GM12892 (cell line): ENCODE data around the gene NR2F6.

Source experiments
- POLR2A ChIP-seq: IDR thresholded peaks from 2 replicates; pipeline ENCODE4 v1.6.1; 2011; ENCODE audit warnings: low read depth, low read length, control low read depth
- POLR2AphosphoS5 ChIP-seq: IDR thresholded peaks from 2 replicates; pipeline ENCODE4 v1.6.1; 2011; ENCODE audit warnings: low read depth, low read length, control low read depth

DNA sequence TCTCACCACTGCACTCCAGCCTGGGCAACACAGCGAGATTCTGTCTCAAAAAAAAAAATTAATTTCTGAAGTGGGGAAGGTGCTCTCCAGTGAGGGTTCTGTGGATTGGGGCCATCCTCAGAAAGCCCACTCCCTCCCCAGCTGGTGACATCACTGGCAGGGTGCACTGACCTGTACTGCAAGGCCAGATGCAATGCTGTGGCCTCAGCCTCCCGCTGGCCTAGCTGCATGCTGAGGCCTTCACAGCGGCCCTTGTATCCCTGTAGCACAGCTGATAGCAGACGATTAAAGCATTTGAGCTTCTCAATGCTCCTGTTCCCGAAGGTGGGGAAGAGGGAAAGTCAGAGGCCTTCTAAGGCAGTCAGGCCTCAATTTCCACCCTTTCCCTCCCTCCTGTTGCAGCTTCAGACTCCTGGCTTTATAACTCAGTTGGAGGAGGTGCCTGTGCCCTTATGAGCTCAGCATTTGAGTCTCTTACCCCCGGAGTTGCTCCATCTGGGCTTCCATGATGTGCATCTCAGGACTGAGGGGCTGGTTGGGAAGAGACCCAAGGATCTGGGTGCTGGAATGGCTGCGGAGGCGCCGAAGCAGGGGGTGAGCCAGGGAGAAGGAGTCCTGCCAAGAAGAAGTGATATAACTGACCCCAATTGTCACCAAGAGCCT, 13.5 kb upstream of the NR2F6 start:
- TF ChIP-seq POLR2AphosphoS5 (no peak), POLR2A (no peak)
